Mesenchymal stem cell (in vitro differentiated cells and primary cell): ENCODE results near the gene LIMA1.
"Not testable (repeated sequence)": the region's sequence is repeated elsewhere in the genome, so short reads cannot be mapped to it uniquely, and the experiment has no call there.

ENCODE experiments used
- DNase-seq: peaks from one replicate; pipeline ENCODE4 v3.0.0-alpha.2; 2013
- H2AFZ ChIP-seq: one replicate; pipeline ENCODE4 v1.6.1; 2013; ENCODE audit warnings: low read depth, mild to moderate bottlenecking, control low read depth, inconsistent platforms, low read length, moderate library complexity
- H2AK5ac ChIP-seq: 2 replicates; pipeline ENCODE4 v1.6.1; 2013; ENCODE audit warnings: low read length, moderate library complexity, mild to moderate bottlenecking, inconsistent platforms; ENCODE audit not compliant: severe bottlenecking
- H2BK120ac ChIP-seq: one replicate; pipeline ENCODE4 v1.6.1; 2013; ENCODE audit warnings: low read depth, mild to moderate bottlenecking, inconsistent platforms, low read length, moderate library complexity
- H2BK12ac ChIP-seq, 2 experiments: one replicate each; pipeline ENCODE4 v1.6.1; 2013; ENCODE audit warnings: inconsistent platforms in 2 of 2, low read length in 2 of 2, mild to moderate bottlenecking in 2 of 2, moderate library complexity in 2 of 2, control low read depth in 1 of 2
- H2BK15ac ChIP-seq: one replicate; pipeline ENCODE4 v1.6.1; 2013; ENCODE audit warnings: mild to moderate bottlenecking, low read depth, inconsistent platforms; ENCODE audit not compliant: poor library complexity, severe bottlenecking
- H2BK5ac ChIP-seq: 2 replicates; pipeline ENCODE4 v1.6.1; 2013; ENCODE audit warnings: low read depth, mild to moderate bottlenecking, low read length, control low read depth, inconsistent platforms; ENCODE audit not compliant: poor library complexity, severe bottlenecking
- H3K14ac ChIP-seq, 2 experiments: one replicate each; pipeline ENCODE4 v1.6.1; 2013; ENCODE audit warnings: inconsistent platforms in 2 of 2, low read length in 2 of 2, control low read depth in 1 of 2, mild to moderate bottlenecking in 1 of 2, moderate library complexity in 1 of 2
- H3K18ac ChIP-seq, 2 experiments: one replicate each; pipeline ENCODE4 v1.6.1; 2013; ENCODE audit warnings: inconsistent platforms in 2 of 2, low read length in 2 of 2, control low read depth in 1 of 2, low read depth in 1 of 2, mild to moderate bottlenecking in 1 of 2
- H3K23ac ChIP-seq, 2 experiments: one replicate each; pipeline ENCODE4 v1.6.1; 2013; ENCODE audit warnings: inconsistent platforms in 2 of 2, low read length in 2 of 2, mild to moderate bottlenecking in 2 of 2, moderate library complexity in 2 of 2, control low read depth in 1 of 2
- H3K27ac ChIP-seq: 2 replicates; pipeline ENCODE4 v1.5.1; 2013; ENCODE audit warnings: mild to moderate bottlenecking, moderate library complexity, low read length, control low read depth, inconsistent platforms; ENCODE audit not compliant: poor library complexity, severe bottlenecking
- H3K27me3 ChIP-seq, 2 experiments: 2 replicates each; pipeline versions ENCODE4 v1.6.1 to v1.7.0; 2013; ENCODE audit warnings: low read length in 2 of 2, mild to moderate bottlenecking in 2 of 2, moderate library complexity in 2 of 2, control low read depth in 1 of 2, inconsistent platforms in 1 of 2; ENCODE audit not compliant: control insufficient read depth in 1 of 2, insufficient read depth in 1 of 2
- H3K36me3 ChIP-seq, 2 experiments: 2 replicates each; pipeline versions ENCODE4 v1.6.1 to v1.7.0; 2013; ENCODE audit warnings: low read length in 2 of 2, control low read depth in 1 of 2, inconsistent platforms in 1 of 2, low read depth in 1 of 2, mild to moderate bottlenecking in 1 of 2; ENCODE audit not compliant: insufficient read depth in 2 of 2, control insufficient read depth in 1 of 2
- H3K4ac ChIP-seq, 2 experiments: one replicate each; pipeline ENCODE4 v1.6.1; 2013; ENCODE audit warnings: inconsistent platforms in 2 of 2, low read length in 2 of 2, mild to moderate bottlenecking in 2 of 2, moderate library complexity in 2 of 2, control low read depth in 1 of 2, low read depth in 1 of 2
- H3K4me1 ChIP-seq: 2 replicates; pipeline ENCODE4 v1.6.1; 2013; ENCODE audit warnings: low read depth, low read length, control low read depth; ENCODE audit not compliant: control insufficient read depth, insufficient read depth
- H3K4me2 ChIP-seq: 2 replicates; pipeline ENCODE4 v1.6.1; 2013; ENCODE audit warnings: low read length, mild to moderate bottlenecking, inconsistent platforms; ENCODE audit not compliant: poor library complexity, severe bottlenecking
- H3K4me3 ChIP-seq, 2 experiments: 2 replicates each; pipeline versions ENCODE4 v1.5.1 to v1.7.0; 2013; ENCODE audit warnings: low read length in 2 of 2, mild to moderate bottlenecking in 2 of 2, control low read depth in 1 of 2, low read depth in 1 of 2; ENCODE audit not compliant: insufficient read depth in 1 of 2
- H3K79me1 ChIP-seq: replicated peaks from 2 replicates; pipeline ENCODE4 v1.6.1; 2013; ENCODE audit warnings: mild to moderate bottlenecking, control low read depth, low read length, inconsistent platforms; ENCODE audit not compliant: poor library complexity, severe bottlenecking
- H3K9ac ChIP-seq: 2 replicates; pipeline ENCODE4 v1.7.0; 2013; ENCODE audit warnings: mild to moderate bottlenecking, low read length, moderate library complexity
- H3K9me3 ChIP-seq: 2 replicates; pipeline ENCODE4 v1.7.0; 2013; ENCODE audit warnings: mild to moderate bottlenecking, low read length; ENCODE audit not compliant: control insufficient read depth
- H4K8ac ChIP-seq: one replicate; pipeline ENCODE4 v1.6.1; 2013; ENCODE audit warnings: inconsistent platforms, mild to moderate bottlenecking, low read length, moderate library complexity
- H4K91ac ChIP-seq: one replicate; pipeline ENCODE4 v1.6.1; 2013; ENCODE audit warnings: mild to moderate bottlenecking, low read length, inconsistent platforms
- WGBS: methylation state at CpG from one replicate; pipeline ENCODE4 v1.1.7; 2013; ENCODE audit warnings: mixed read lengths; 5-methylcytosine and 5-hydroxymethylcytosine counted together

LIMA1 gene

DNA sequence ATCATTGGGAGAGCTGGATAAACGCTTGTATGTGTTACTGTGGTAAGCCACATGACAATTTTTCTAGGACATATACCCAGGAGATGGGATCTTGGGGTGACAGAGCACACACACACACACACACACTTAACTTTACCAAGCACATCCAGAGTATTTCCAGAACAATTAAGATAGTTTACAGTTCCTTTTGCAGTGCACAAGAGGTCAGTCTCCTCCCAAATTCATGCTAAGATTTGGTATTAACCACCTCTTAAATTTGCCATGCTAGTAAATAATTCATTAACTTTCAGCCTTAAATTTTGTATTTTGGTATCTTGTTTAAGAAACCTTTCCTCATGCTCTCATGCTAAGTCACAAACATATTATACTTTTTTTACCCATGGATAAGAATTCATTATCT, 33.9 kb upstream of the LIMA1 start:
- Histone ChIP-seq H2BK15ac (no peak overlapping the region), H3K27ac (no peak overlapping the region), H3K4me3 (no peak overlapping the region), H3K14ac (no peak overlapping the region), H3K27me3 (no peaks in the 10 kb centered on the region), H3K9ac (no peak overlapping the region), H3K23ac (no peak overlapping the region), H4K8ac (no peak overlapping the region), H3K9me3 (no peaks in the 10 kb centered on the region), H3K36me3 (no peaks in the 10 kb centered on the region), H3K4me2 (no peak overlapping the region), H2BK5ac (no peak overlapping the region), H3K4ac (no peak overlapping the region), H2AK5ac (no peak overlapping the region), H3K18ac (no peak overlapping the region), H4K91ac (no peak overlapping the region), H3K4me1 (peaks cover 1% of the 10 kb centered on the region), H2AFZ (no peak overlapping the region), H2BK120ac (no peak overlapping the region), H2BK12ac (no peak overlapping the region), H3K79me1 (peaks cover 1% of the 10 kb centered on the region)
- no peak for DNase-seq
- 89% methylated on average over 1 of the region's 1 CpG for WGBS

- no peaks in the 10 kb centered on the region for H3K27me3 ChIP-seq
- H3K9me3 ChIP-seq = no peaks in the 10 kb centered on the region
- H3K4me3 ChIP-seq = no peak overlapping the region
- no peak overlapping the region for H2AFZ ChIP-seq
- H2BK12ac ChIP-seq = no peak overlapping the region
- H2AK5ac ChIP-seq = no peak overlapping the region
- no peak overlapping the region for H3K27ac ChIP-seq
- DNase-seq = no peak
- no peak overlapping the region for H4K91ac ChIP-seq
- peaks cover 3% of the 10 kb centered on the region for H3K4me1 ChIP-seq
- no peak overlapping the region for H2BK120ac ChIP-seq
- H3K23ac ChIP-seq = no peak overlapping the region
- H3K9ac ChIP-seq = no peak overlapping the region
- H3K79me1 ChIP-seq = peaks cover 1% of the 10 kb centered on the region
- no peak overlapping the region for H3K14ac ChIP-seq
- H4K8ac ChIP-seq = no peak overlapping the region
- H2BK5ac ChIP-seq = no peak overlapping the region
- no peak overlapping the region for H3K4ac ChIP-seq
- peak overlapping the region; percentile 67 for H2BK15ac ChIP-seq
- H3K18ac ChIP-seq = no peak overlapping the region
- no peaks in the 10 kb centered on the region for H3K36me3 ChIP-seq
- H3K4me2 ChIP-seq = no peak overlapping the region
- WGBS = 96% methylated on average over 9 of the region's 9 CpGs
Measured at GRCh38 chr12:50315803-50316202, 32.5 kb upstream of the LIMA1 start.

DNA sequence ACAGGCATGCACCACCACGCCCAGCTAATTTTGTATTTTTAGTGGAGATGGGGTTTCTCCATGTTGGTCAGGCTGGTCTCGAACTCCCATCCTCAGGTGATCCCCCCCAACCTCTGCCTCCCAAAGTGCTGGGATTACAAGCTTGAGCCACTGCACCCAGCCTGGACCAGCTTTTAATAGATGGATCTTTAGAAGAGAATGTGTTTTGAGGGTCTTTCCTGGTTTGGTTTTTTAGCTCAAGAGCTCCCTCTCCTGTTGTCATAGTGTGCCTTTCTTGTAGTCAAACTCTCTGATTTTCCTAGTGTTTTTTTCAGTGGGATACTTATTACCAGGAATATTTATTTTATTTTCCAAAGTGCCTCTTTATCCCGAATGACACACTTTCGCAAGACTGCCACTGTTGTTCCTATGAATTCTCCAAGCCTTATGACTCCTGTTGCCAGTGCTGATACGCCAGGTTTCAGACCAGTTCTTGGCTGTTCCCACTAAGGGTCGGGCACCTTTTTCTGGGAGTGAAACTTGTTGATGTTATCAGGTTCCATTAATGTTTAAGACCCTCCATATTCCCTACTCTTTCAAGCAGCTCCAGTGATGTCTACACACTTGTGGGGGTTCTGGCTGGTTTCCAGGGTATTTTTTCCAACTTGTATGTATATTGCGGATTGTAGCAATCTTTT, 31.5 kb upstream of the LIMA1 start:
- Histone ChIP-seq H3K4ac (peak overlapping the region in 1 of 2 experiments; percentile 69), H2BK5ac (no peak overlapping the region), H2AFZ (peak overlapping the region; percentile 53), H3K79me1 (peaks cover 3% of the 10 kb centered on the region), H2AK5ac (peak overlapping the region; percentile 81), H3K4me1 (peaks cover 3% of the 10 kb centered on the region), H3K14ac (no peak overlapping the region), H3K18ac (no peak overlapping the region), H2BK12ac (no peak overlapping the region), H3K4me3 (no peak overlapping the region), H4K8ac (no peak overlapping the region), H3K9ac (peak overlapping the region; percentile 62), H3K27ac (no peak overlapping the region), H3K27me3 (no peaks in the 10 kb centered on the region), H2BK15ac (no peak overlapping the region), H3K4me2 (no peak overlapping the region), H3K36me3 (no peaks in the 10 kb centered on the region), H2BK120ac (peak overlapping the region; percentile 49), H3K9me3 (no peaks in the 10 kb centered on the region), H4K91ac (no peak overlapping the region), H3K23ac (no peak overlapping the region)
- 60% methylated on average over 5 of the region's 7 CpGs for WGBS
- DNase-seq = peak; percentile 71

- H3K27ac ChIP-seq, H3K23ac ChIP-seq, H2BK15ac ChIP-seq, H3K79me1 ChIP-seq, H4K91ac ChIP-seq, H3K18ac ChIP-seq, H2AFZ ChIP-seq, H3K27me3 ChIP-seq, H2BK12ac ChIP-seq, H3K36me3 ChIP-seq, H3K14ac ChIP-seq, H3K4me1 ChIP-seq, H3K4ac ChIP-seq, DNase-seq, H4K8ac ChIP-seq, H3K4me2 ChIP-seq, H2BK5ac ChIP-seq, H2AK5ac ChIP-seq, H3K9me3 ChIP-seq, H3K4me3 ChIP-seq, H2BK120ac ChIP-seq: not testable (repeated sequence)
- H3K9ac ChIP-seq = peak overlapping the region; percentile 27
- 99% methylated on average over 4 of the region's 8 CpGs for WGBS
Measured at GRCh38 chr12:50313971-50314370, 30.7 kb upstream of the LIMA1 start.
